Peyer's patch (tissue), 4 donors: ENCODE results near the gene TUBA1A. TPM values are rescaled to one million over a fixed set of nuclear protein-coding genes. Genes with fewer than 3 reads are reported as not detected.

Source experiments
- DNase-seq, 3 donors: peaks; one replicate each; pipeline ENCODE4 v3.0.0-alpha.2; 2017 to 2019
- H3K27ac ChIP-seq, 4 donors: fragments of 200-600 bp; sonication (generic); one replicate each; pipeline ENCODE4 v1.5.1; 2016 to 2019
- H3K27me3 ChIP-seq, 2 donors: fragments of 200-600 bp; sonication (generic); one replicate each; pipeline ENCODE4 v1.5.1; 2019
- H3K36me3 ChIP-seq, 3 donors: fragments of 200-600 bp; sonication (generic); one replicate each; pipeline ENCODE4 v1.5.1; 2016 to 2019
- H3K4me1 ChIP-seq, 4 donors: fragments of 200-600 bp; sonication (generic); one replicate each; pipeline ENCODE4 v1.5.1; 2016 to 2019
- H3K4me3 ChIP-seq, 4 donors: fragments of 200-600 bp; sonication (generic); 1 replicate in 3 of 4; 2 replicates in 1 of 4; pipeline ENCODE4 v1.5.1; 2016 to 2019; ENCODE audit warnings: mild to moderate bottlenecking in 1 of 4
- H3K9me3 ChIP-seq, 4 donors: fragments of 200-600 bp; sonication (generic); one replicate each; pipeline ENCODE4 v1.5.1; 2016 to 2019; ENCODE audit warnings: mild to moderate bottlenecking in 1 of 4
- CTCF ChIP-seq, 6 experiments: fragments of 450-650 bp in 4 of 6; fragments of 200-600 bp in 2 of 6; sonication (generic) in 1 of 6; IDR thresholded peaks; one replicate each; pipeline ENCODE4 v1.5.1; 2017 to 2019; ENCODE audit warnings: antibody characterized with exemption in 6 of 6, mild to moderate bottlenecking in 3 of 6, moderate library complexity in 1 of 6
- POLR2A ChIP-seq, 2 donors: fragments of 450-650 bp; IDR thresholded peaks; one replicate each; pipeline ENCODE4 v1.5.1; 2017; ENCODE audit warnings: antibody characterized with exemption in 2 of 2, mild to moderate bottlenecking in 2 of 2, moderate library complexity in 2 of 2
- total RNA-seq, 4 donors: library from RNA; depleted of rRNA; stranded (reverse); fragments of >200 nt; gene quantifications; one replicate each; pipeline ENCODE4 v1.1.0, GENCODE V29; 2016

Gene TUBA1A
- 10 to 100 TPM; 16.5 to 50.3 (median 37.0) TPM for total RNA-seq

GRCh38 chr12:49188916-49189367, at the start of gene TUBA1A:
TSS of gene TUBA1A (minus strand) at chr12:49189080. CDS start at chr12:49188979, 101 bp downstream.
- peak; percentile 74 to 98 (median 98) for DNase-seq
- peaks cover 0 to 21% (median 4%) of the 10 kb centered on the region in 4 donors for H3K4me1 ChIP-seq

GRCh38 chr12:49236423-49236822, 47.5 kb upstream of the TUBA1A start:
- TF ChIP-seq POLR2A (IDR thresholded peaks at IDR 0.05) = no peak
- no peak for TF ChIP-seq CTCF (IDR thresholded peaks at IDR 0.05)
- no peak for DNase-seq
- no peaks in the 10 kb centered on the region for H3K9me3 ChIP-seq
- no peaks in the 10 kb centered on the region for H3K27me3 ChIP-seq
- H3K4me1 ChIP-seq = peaks cover 0 to 22% (median 3%) of the 10 kb centered on the region in 4 donors
- no peak overlapping the region for H3K27ac ChIP-seq
- H3K4me3 ChIP-seq = no peak overlapping the region
- no peaks in the 10 kb centered on the region for H3K36me3 ChIP-seq

More at GRCh38 chr12:49188916-49189367, at the start of gene TUBA1A:
- Histone ChIP-seq H3K27me3 (no peaks in the 10 kb centered on the region), H3K27ac (peak within 1 kb of the TSS; percentile 92 to 99 (median 97)), H3K9me3 (peaks cover 0 to 3% (median 0%) of the 10 kb centered on the region in 4 donors), H3K36me3 (peaks cover 0 to 14% (median 0%) of the 10 kb centered on the region in 3 donors), H3K4me3 (peak within 1 kb of the TSS; percentile 77 to 82 (median 78))
- TF ChIP-seq POLR2A (IDR thresholded peaks at IDR 0.05) = peak; percentile 80 to 82
- no peak for TF ChIP-seq CTCF (IDR thresholded peaks at IDR 0.05)

- peak overlapping the region; percentile 70 to 89 (median 81) for H3K27ac ChIP-seq
- TF ChIP-seq CTCF (IDR thresholded peaks at IDR 0.05) = no peak
- no peak for TF ChIP-seq POLR2A (IDR thresholded peaks at IDR 0.05)
- peak in 2 of 3 donors; percentile 29 to 60 for DNase-seq
- no peaks in the 10 kb centered on the region for H3K27me3 ChIP-seq
- H3K36me3 ChIP-seq = no peaks in the 10 kb centered on the region
- no peaks in the 10 kb centered on the region for H3K9me3 ChIP-seq
- peak overlapping the region; percentile 4 to 61 (median 49) for H3K4me3 ChIP-seq
- H3K4me1 ChIP-seq = peaks cover 0 to 22% (median 3%) of the 10 kb centered on the region in 4 donors
These were observed 45.1 kb upstream of the TUBA1A start for GRCh38 chr12:49233842-49234526.

- peak in 2 of 3 donors; percentile 49 to 50 for DNase-seq
- peak overlapping the region; percentile 50 to 89 (median 81) for H3K27ac ChIP-seq
- H3K27me3 ChIP-seq = no peaks in the 10 kb centered on the region
- no peak for TF ChIP-seq CTCF (IDR thresholded peaks at IDR 0.05)
- no peak for TF ChIP-seq POLR2A (IDR thresholded peaks at IDR 0.05)
- H3K4me1 ChIP-seq = peaks cover 0 to 22% (median 3%) of the 10 kb centered on the region in 4 donors
- H3K9me3 ChIP-seq = no peaks in the 10 kb centered on the region
- peak overlapping the region in 2 of 4 donors; percentile 4 to 40 for H3K4me3 ChIP-seq
- no peaks in the 10 kb centered on the region for H3K36me3 ChIP-seq
These were observed 44.3 kb upstream of the TUBA1A start for GRCh38 chr12:49232940-49233841.

- Histone ChIP-seq H3K4me1 (peaks cover 0 to 22% (median 3%) of the 10 kb centered on the region in 4 donors), H3K9me3 (no peaks in the 10 kb centered on the region), H3K27me3 (no peaks in the 10 kb centered on the region), H3K36me3 (no peaks in the 10 kb centered on the region), H3K27ac (peak overlapping the region in 1 of 4 donors; percentile 89), H3K4me3 (no peak overlapping the region)
- no peak for DNase-seq
- TF ChIP-seq CTCF (IDR thresholded peaks at IDR 0.05) (no peak), POLR2A (IDR thresholded peaks at IDR 0.05) (no peak)
These were observed 43.2 kb upstream of the TUBA1A start for GRCh38 chr12:49231878-49232655.
